ENCODE results near the gene CDKN2B.
A peak's percentile ranks its signal among the peaks of the same experiment; 100 is the strongest.
"Not testable (repeated sequence)": the region's sequence is repeated elsewhere in the genome, so short reads cannot be mapped to it uniquely, and the experiment has no call there.

The CDKN2B gene

GRCh38 chr9:21968331-21969010 is 40.6 kb downstream of the CDKN2B start:
- DNase-seq = no peak

- no peak for DNase-seq
Measured at GRCh38 chr9:21967702-21968101, 41.4 kb downstream of the CDKN2B start.

GRCh38 chr9:21967169-21967568 is 41.9 kb downstream of the CDKN2B start:
- no peak for DNase-seq

GRCh38 chr9:21966140-21966851 is 42.8 kb downstream of the CDKN2B start:
- no peak for DNase-seq

- peak; percentile 62 for DNase-seq
Measured at GRCh38 chr9:21965401-21965951, 43.6 kb downstream of the CDKN2B start.

- DNase-seq = peak; percentile 65
Measured at GRCh38 chr9:21964925-21965385, 44.1 kb downstream of the CDKN2B start.

GRCh38 chr9:21961569-21961968 is 47.5 kb downstream of the CDKN2B start:
- DNase-seq = no peak

GRCh38 chr9:21959268-21959667 is 49.8 kb downstream of the CDKN2B start:
- not testable (repeated sequence) for DNase-seq

- DNase-seq = no peak
Measured at GRCh38 chr9:21958833-21959232, 50.3 kb downstream of the CDKN2B start.
